HepG2 (cell line): ENCODE results near the gene CHIC2. TPM values are rescaled to one million over a fixed set of nuclear protein-coding genes. Genes with fewer than 3 reads are reported as not detected.

Source experiments
- ATAC-seq: fragments of 200-7000 bp; cut with Tn5 transposase; 3 replicates; pipeline ENCODE4 v1.9.1; 2020; ENCODE audit warnings: mild to moderate bottlenecking, moderate library complexity
- BruUV-seq: library from RNA; stranded (reverse); fragments of 400-500 nt; replicated peaks from 2 replicates; lab custom pipeline; 2021; lab: Mats Ljungman, UMichigan
- CTCF ChIA-PET: fragments of 300-600 bp; formaldehyde crosslinking; extraction: SDS; loops from one replicate; lab custom pipeline; 2021; ENCODE audit warnings: low total read pairs, inconsistent platforms, low intra/inter-chr PET ratio; lab: Yijun Ruan, JAX
- POLR2A ChIA-PET: fragments of 350-600 bp; sonication (Branson Sonifier 250); formaldehyde crosslinking; loops from one replicate; lab custom pipeline; 2020; ENCODE audit warnings: antibody characterized with exemption, inconsistent platforms; lab: Yijun Ruan, JAX
- DNase-seq: peaks from one replicate; pipeline ENCODE4 v3.0.0-alpha.2; 2015; ENCODE audit warnings: low spot score
- FAIRE-seq: peaks from 3 replicates; lab custom pipeline; 2011; peaks lifted over from hg19 to GRCh38; lab: Jason Lieb, UNC
- H2AFZ ChIP-seq: one replicate; pipeline ENCODE4 v1.6.1; 2011; ENCODE audit warnings: low read length, inconsistent platforms
- H3K27ac ChIP-seq: fragments of 300-600 bp; 3 replicates; pipeline ENCODE4 v1.8.0; 2011; ENCODE audit warnings: mixed run types, mild to moderate bottlenecking, mixed read lengths, low read length, inconsistent platforms; ENCODE audit not compliant: insufficient read depth; ENCODE audit errors: extremely low read length
- H3K27me3 ChIP-seq, 2 experiments: fragments of 200-600 bp in 1 of 2; 2 replicates in 1 of 2; 3 replicates in 1 of 2; pipeline versions ENCODE4 v1.6.0 to v1.8.0; 2011; ENCODE audit warnings: low read length in 2 of 2, mild to moderate bottlenecking in 2 of 2, moderate library complexity in 2 of 2, inconsistent platforms in 1 of 2; ENCODE audit not compliant: insufficient read depth in 2 of 2, control insufficient read depth in 1 of 2
- H3K36me3 ChIP-seq, 2 experiments: fragments of 200-600 bp in 1 of 2; replicated peaks in 1 of 2; 2 replicates in 1 of 2; 3 replicates in 1 of 2; pipeline versions ENCODE4 v1.5.1 to v1.8.0; 2011; ENCODE audit warnings: low read length in 2 of 2, inconsistent platforms in 1 of 2; ENCODE audit not compliant: insufficient read depth in 2 of 2, control insufficient read depth in 1 of 2
- H3K4me1 ChIP-seq: 2 replicates; pipeline ENCODE4 v1.5.1; 2012; ENCODE audit warnings: low read length, inconsistent platforms; ENCODE audit not compliant: insufficient read depth
- H3K4me2 ChIP-seq: 2 replicates; pipeline ENCODE4 v1.6.0; 2011; ENCODE audit warnings: low read depth, low read length, inconsistent platforms
- H3K4me3 ChIP-seq, 3 experiments: fragments of 200-600 bp in 1 of 3; sonication (generic), shearing (Covaris generic) in 1 of 3; replicated peaks in 1 of 3; 2 replicates each; pipeline ENCODE4 v1.5.1; 2011 to 2016; ENCODE audit warnings: low read length in 3 of 3, inconsistent platforms in 2 of 3, low read depth in 2 of 3, mild to moderate bottlenecking in 2 of 3, control low read depth in 1 of 3, mixed read lengths in 1 of 3; ENCODE audit not compliant: insufficient read depth in 1 of 3
- H3K79me2 ChIP-seq: one replicate; pipeline ENCODE4 v1.6.1; 2011; ENCODE audit warnings: low read length, inconsistent platforms; ENCODE audit not compliant: insufficient read depth
- H3K9ac ChIP-seq: 2 replicates; pipeline ENCODE4 v1.6.0; 2011; ENCODE audit warnings: mild to moderate bottlenecking, low read depth, low read length, inconsistent platforms; ENCODE audit not compliant: insufficient read depth
- H3K9me3 ChIP-seq: 2 replicates; pipeline ENCODE4 v1.5.1; 2012; ENCODE audit warnings: mild to moderate bottlenecking, low read length
- H4K20me1 ChIP-seq: 2 replicates; pipeline ENCODE4 v1.6.0; 2011; ENCODE audit warnings: inconsistent platforms, mild to moderate bottlenecking, low read length, moderate library complexity; ENCODE audit not compliant: insufficient read depth
- ARID2 ChIP-seq: sonication (generic); formaldehyde crosslinking; IDR thresholded peaks from 2 replicates; pipeline ENCODE4 v1.8.1; 2022; ENCODE audit warnings: mild to moderate bottlenecking, missing genetic modification reagents, borderline replicate concordance
- EZH2 ChIP-seq: conservative IDR thresholded peaks from 2 replicates; pipeline ENCODE4 v1.6.1; 2012; ENCODE audit warnings: mild to moderate bottlenecking, low read depth, low read length, moderate library complexity
- HHEX ChIP-seq: IDR thresholded peaks from 2 replicates; pipeline ENCODE4 v1.6.1; 2016; ENCODE audit warnings: control low read depth
- HMG20B ChIP-seq: conservative IDR thresholded peaks from 2 replicates; pipeline ENCODE4 v1.6.1; 2016; ENCODE audit warnings: missing genetic modification reagents, missing compliant biosample characterization
- MAFG ChIP-seq: sonication (generic); formaldehyde crosslinking; IDR thresholded peaks from 2 replicates; pipeline ENCODE4 v1.5.1; 2020; ENCODE audit warnings: mild to moderate bottlenecking, missing genetic modification reagents
- MIER3 ChIP-seq: IDR thresholded peaks from 2 replicates; pipeline ENCODE4 v1.6.1; 2016; ENCODE audit warnings: missing compliant biosample characterization, borderline replicate concordance
- NFIC ChIP-seq: IDR thresholded peaks from 2 replicates; pipeline ENCODE4 v1.6.1; 2012; ENCODE audit warnings: mild to moderate bottlenecking, low read length, inconsistent platforms
- POLR2AphosphoS5 ChIP-seq: IDR thresholded peaks from 2 replicates; pipeline ENCODE4 v1.6.1; 2012; ENCODE audit warnings: low read depth, low read length
- REPIN1 ChIP-seq: sonication (generic); formaldehyde crosslinking; IDR thresholded peaks from 2 replicates; pipeline ENCODE4 v1.8.0; 2022; ENCODE audit warnings: missing genetic modification reagents, low read depth, mild to moderate bottlenecking, borderline replicate concordance
- TAF1 ChIP-seq: sonication (generic); formaldehyde crosslinking; IDR thresholded peaks from 2 replicates; pipeline ENCODE4 v1.4.0; 2020; ENCODE audit warnings: missing genetic modification reagents
- ZKSCAN5 ChIP-seq: sonication (generic); formaldehyde crosslinking; IDR thresholded peaks from 2 replicates; pipeline ENCODE4 v1.5.1; 2020; ENCODE audit warnings: mild to moderate bottlenecking, missing genetic modification reagents
- ZNF264 ChIP-seq: sonication (generic); formaldehyde crosslinking; IDR thresholded peaks from 2 replicates; pipeline ENCODE4 v1.4.0; 2020; ENCODE audit warnings: missing genetic modification reagents
- ZNF350 ChIP-seq: sonication (generic); formaldehyde crosslinking; IDR thresholded peaks from 2 replicates; pipeline ENCODE4 v1.4.0; 2020; ENCODE audit warnings: mild to moderate bottlenecking, low read depth, missing genetic modification reagents, borderline replicate concordance
- ZNF777 ChIP-seq: sonication (generic); formaldehyde crosslinking; IDR thresholded peaks from 2 replicates; pipeline ENCODE4 v1.4.0; 2020; ENCODE audit warnings: missing genetic modification reagents
- ZNF878 ChIP-seq: sonication (generic); formaldehyde crosslinking; IDR thresholded peaks from 2 replicates; pipeline ENCODE4 v1.8.1; 2023; ENCODE audit warnings: mild to moderate bottlenecking, missing genetic modification reagents, moderate library complexity
- WGBS: methylation state at CpG from one replicate; pipeline ENCODE4 v1.1.6; 2017; ENCODE audit warnings: low lambda C conversion rate; 5-methylcytosine and 5-hydroxymethylcytosine counted together
- in situ Hi-C: cut with HindIII; loops from 2 replicates; pipeline ENCODE4 v1.10.0; 2017; ENCODE audit warnings: low pct_unique_long_range_greater_than_20kb; ENCODE audit not compliant: extremely low pct_ligation_motif_present
- intact Hi-C: fragments of 100-400 bp; cut with micrococcal nuclease; formaldehyde crosslinking; loops from one replicate; pipeline ENCODE4 v1.10.0; 2022; ENCODE audit not compliant: unreplicated experiment
- polyA plus RNA-seq, 8 experiments: library from polyadenylated mRNA; depleted of rRNA in 3 of 8; stranded (reverse) in 7 of 8; unstranded in 1 of 8; fragments of >200 nt; fragmentation: Illumina TruSeq in 4 of 8; extraction: Trizol in 4 of 8; gene quantifications; 2 replicates each; pipeline versions ENCODE4 v1.2.1 to v1.2.3, GENCODE V29; 2011 to 2016; ENCODE audit warnings: low read depth in 4 of 8, missing spikeins in 1 of 8, mixed read lengths in 1 of 8; ENCODE audit not compliant: insufficient read depth in 1 of 8
- total RNA-seq, 5 experiments: library from RNA; depleted of rRNA; stranded (reverse); fragments of >200 nt; fragmentation: Illumina TruSeq; extraction: Trizol; gene quantifications; 2 replicates each; pipeline ENCODE4 v1.2.3, GENCODE V29; 2016; ENCODE audit warnings: low read depth in 1 of 5
- TF ChIP-seq, protein P1 (sequence below): sonication (generic); formaldehyde crosslinking; IDR thresholded peaks from 2 replicates; pipeline ENCODE4 v1.9.0; 2021; ENCODE audit warnings: missing genetic modification reagents, mild to moderate bottlenecking, borderline replicate concordance
- TF ChIP-seq, protein P2 (sequence below): sonication (generic); formaldehyde crosslinking; IDR thresholded peaks from 2 replicates; pipeline ENCODE4 v1.4.0; 2020; ENCODE audit warnings: missing genetic modification reagents
- TF ChIP-seq, protein P3 (sequence below): sonication (generic); formaldehyde crosslinking; IDR thresholded peaks from 2 replicates; pipeline ENCODE4 v1.8.0; 2022; ENCODE audit warnings: mild to moderate bottlenecking, missing genetic modification reagents; ENCODE audit not compliant: insufficient replicate concordance
- TF ChIP-seq, protein P4 (sequence below): sonication (generic); formaldehyde crosslinking; IDR thresholded peaks from 2 replicates; pipeline ENCODE4 v1.5.0; 2020; ENCODE audit warnings: missing genetic modification reagents, mild to moderate bottlenecking, borderline replicate concordance

CHIC2 gene
- total and polyA plus RNA-seq, 2 of the 13 experiments (the other 11 are each of a cell fraction or from before 2014, with no cell fraction given): 10.0 to 17.2 TPM

DNA sequence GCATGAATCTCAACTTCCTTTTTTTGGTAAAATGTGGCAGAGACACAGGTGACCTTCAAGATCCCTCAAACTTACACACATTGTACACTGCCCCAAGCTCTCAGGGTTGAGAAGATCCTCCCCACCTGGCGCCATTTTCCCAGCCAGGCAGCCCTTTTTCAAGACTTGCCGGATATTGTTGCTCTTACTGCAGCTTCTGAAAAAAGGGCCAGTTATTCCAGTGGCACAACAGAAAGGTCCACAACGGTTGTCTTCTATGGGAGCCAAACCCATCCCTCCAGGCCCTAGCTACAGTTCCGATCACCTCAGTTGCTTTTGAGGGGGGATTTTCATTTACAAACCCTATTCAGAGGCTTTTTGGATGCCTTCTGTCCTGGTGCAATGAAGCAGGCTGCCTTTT lies 101.1 kb downstream of the CHIC2 start (continued):
- TF ChIP-seq, protein P1, sequence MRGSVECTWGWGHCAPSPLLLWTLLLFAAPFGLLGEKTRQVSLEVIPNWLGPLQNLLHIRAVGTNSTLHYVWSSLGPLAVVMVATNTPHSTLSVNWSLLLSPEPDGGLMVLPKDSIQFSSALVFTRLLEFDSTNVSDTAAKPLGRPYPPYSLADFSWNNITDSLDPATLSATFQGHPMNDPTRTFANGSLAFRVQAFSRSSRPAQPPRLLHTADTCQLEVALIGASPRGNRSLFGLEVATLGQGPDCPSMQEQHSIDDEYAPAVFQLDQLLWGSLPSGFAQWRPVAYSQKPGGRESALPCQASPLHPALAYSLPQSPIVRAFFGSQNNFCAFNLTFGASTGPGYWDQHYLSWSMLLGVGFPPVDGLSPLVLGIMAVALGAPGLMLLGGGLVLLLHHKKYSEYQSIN (CRISPR knock-in tag): no peak
- TF ChIP-seq ZNF264 (no peak), ARID2 (CRISPR knock-in tag) (no peak), MIER3 (no peak), ZKSCAN5 (CRISPR knock-in tag) (no peak), EZH2 (no peak), POLR2AphosphoS5 (no peak)
- TF ChIP-seq, protein P2, sequence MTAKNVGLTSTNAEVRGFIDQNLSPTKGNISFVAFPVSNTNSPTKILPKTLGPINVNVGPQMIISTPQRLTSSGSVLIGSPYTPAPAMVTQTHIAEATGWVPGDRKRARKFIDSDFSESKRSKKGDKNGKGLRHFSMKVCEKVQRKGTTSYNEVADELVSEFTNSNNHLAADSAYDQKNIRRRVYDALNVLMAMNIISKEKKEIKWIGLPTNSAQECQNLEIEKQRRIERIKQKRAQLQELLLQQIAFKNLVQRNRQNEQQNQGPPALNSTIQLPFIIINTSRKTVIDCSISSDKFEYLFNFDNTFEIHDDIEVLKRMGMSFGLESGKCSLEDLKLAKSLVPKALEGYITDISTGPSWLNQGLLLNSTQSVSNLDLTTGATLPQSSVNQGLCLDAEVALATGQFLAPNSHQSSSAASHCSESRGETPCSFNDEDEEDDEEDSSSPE (CRISPR knock-in tag): no peak

DNA sequence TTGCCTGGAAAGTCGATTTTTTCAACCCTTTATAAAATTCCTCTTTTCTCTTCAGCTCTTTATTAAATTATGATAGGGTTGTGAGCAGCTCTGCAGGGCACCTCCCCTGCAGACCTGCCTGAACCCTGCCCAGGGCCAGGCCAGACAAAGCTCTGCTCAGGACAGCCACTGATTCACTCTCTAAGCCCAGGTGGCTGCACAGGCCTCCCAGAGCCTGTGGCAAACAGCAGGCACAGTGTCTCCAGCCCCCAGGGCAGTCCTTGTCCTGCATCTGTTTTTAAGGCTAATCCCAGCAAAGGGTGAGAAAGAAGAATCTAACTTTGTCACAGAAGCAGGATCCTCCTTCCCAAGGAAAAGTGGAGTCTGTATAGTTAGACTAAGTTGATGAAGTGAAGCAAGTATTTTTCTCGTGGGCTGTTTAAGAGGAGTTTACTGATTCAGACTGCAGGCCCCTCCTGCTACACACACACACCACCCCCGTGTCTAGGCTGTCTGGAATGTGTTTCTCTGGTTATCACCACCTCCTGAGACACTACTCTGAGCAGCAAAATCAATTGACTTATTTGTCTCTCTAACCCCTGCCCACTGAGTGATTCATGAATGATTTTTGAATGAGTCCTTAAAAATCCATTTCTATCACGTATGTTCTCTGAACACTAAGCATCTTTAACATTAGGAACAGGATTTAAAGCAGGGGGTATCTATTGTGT lies 101.7 kb downstream of the CHIC2 start:
- no peak for FAIRE-seq
- no peak overlapping the region for H2AFZ ChIP-seq
- ChIA-PET CTCF (no interaction called here), POLR2A (no interaction called here)
- WGBS: 0% methylated on average over 4 of the region's 4 CpGs
- H3K4me3 ChIP-seq: no peak overlapping the region
- H3K4me1 ChIP-seq: no peaks in the 10 kb centered on the region
- no peaks in the 10 kb centered on the region for H3K36me3 ChIP-seq
- in situ Hi-C loops: no loop called here
- peak; percentile 39; the same call in 2 of the 3 replicates for ATAC-seq
- peaks cover 0 to 3% of the 10 kb centered on the region in 2 experiments; a peak in 2 of 5 replicates for H3K27me3 ChIP-seq
- no peaks in the 10 kb centered on the region for H3K9me3 ChIP-seq
- intact Hi-C loops: no loop called here
- H4K20me1 ChIP-seq: no peaks in the 10 kb centered on the region
- no peak overlapping the region for H3K9ac ChIP-seq
- H3K4me2 ChIP-seq: no peak overlapping the region
- H3K27ac ChIP-seq: no peak overlapping the region
- no peak for DNase-seq
- H3K79me2 ChIP-seq: no peaks in the 10 kb centered on the region
- BruUV-seq: no TSS peak
- TF ChIP-seq, protein P3, sequence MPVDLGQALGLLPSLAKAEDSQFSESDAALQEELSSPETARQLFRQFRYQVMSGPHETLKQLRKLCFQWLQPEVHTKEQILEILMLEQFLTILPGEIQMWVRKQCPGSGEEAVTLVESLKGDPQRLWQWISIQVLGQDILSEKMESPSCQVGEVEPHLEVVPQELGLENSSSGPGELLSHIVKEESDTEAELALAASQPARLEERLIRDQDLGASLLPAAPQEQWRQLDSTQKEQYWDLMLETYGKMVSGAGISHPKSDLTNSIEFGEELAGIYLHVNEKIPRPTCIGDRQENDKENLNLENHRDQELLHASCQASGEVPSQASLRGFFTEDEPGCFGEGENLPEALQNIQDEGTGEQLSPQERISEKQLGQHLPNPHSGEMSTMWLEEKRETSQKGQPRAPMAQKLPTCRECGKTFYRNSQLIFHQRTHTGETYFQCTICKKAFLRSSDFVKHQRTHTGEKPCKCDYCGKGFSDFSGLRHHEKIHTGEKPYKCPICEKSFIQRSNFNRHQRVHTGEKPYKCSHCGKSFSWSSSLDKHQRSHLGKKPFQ (CRISPR knock-in tag): no peak
- TF ChIP-seq NFIC (no peak), MAFG (CRISPR knock-in tag) (no peak), REPIN1 (CRISPR knock-in tag) (no peak), HHEX (no peak), ZNF350 (CRISPR knock-in tag) (no peak), TAF1 (no peak), ZNF878 (no peak), ZNF777 (CRISPR knock-in tag) (no peak), HMG20B (CRISPR knock-in tag) (no peak)
- TF ChIP-seq, protein P4, sequence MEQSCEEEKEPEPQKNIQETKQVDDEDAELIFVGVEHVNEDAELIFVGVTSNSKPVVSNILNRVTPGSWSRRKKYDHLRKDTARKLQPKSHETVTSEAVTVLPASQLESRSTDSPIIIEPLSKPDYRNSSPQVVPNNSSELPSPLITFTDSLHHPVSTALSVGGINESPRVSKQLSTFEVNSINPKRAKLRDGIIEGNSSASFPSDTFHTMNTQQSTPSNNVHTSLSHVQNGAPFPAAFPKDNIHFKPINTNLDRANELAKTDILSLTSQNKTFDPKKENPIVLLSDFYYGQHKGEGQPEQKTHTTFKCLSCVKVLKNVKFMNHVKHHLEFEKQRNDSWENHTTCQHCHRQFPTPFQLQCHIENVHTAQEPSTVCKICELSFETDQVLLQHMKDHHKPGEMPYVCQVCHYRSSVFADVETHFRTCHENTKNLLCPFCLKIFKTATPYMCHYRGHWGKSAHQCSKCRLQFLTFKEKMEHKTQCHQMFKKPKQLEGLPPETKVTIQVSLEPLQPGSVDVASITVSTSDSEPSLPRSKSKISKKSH (CRISPR knock-in tag): no peak
